AG04450 (cell line): ENCODE measurements around the gene STK35. TPM values are rescaled to one million over a fixed set of nuclear protein-coding genes. Genes with fewer than 3 reads are reported as not detected.

Experiments
- CTCF ChIA-PET: fragments of 300-600, 350-600 bp; formaldehyde crosslinking; extraction: SDS; loops from one replicate; lab custom pipeline; 2022; ENCODE audit warnings: antibody characterized with exemption, inconsistent platforms; lab: Charles Lee
- POLR2A ChIA-PET: fragments of 350-600 bp; formaldehyde crosslinking; extraction: SDS; loops from one replicate; lab custom pipeline; 2021; ENCODE audit warnings: antibody characterized with exemption, inconsistent platforms; lab: Yijun Ruan, JAX
- DNase-seq: peaks from one replicate; pipeline ENCODE4 v3.0.0-alpha.2; 2011; ENCODE audit warnings: low read depth, low spot score
- H3K27ac ChIP-seq: one replicate; pipeline ENCODE4 v1.5.1; 2012; ENCODE audit warnings: low read depth, low read length, control low read depth
- H3K27me3 ChIP-seq: one replicate; pipeline ENCODE4 v1.6.0; 2012; ENCODE audit warnings: low read length; ENCODE audit not compliant: control insufficient read depth, insufficient read depth
- H3K4me3 ChIP-seq: 2 replicates; pipeline ENCODE4 v1.5.1; 2011; ENCODE audit warnings: mild to moderate bottlenecking, low read depth, low read length, control low read depth
- H3K9me3 ChIP-seq: 2 replicates; pipeline ENCODE4 v1.5.1; 2012; ENCODE audit warnings: low read length; ENCODE audit not compliant: control insufficient read depth, insufficient read depth
- CTCF ChIP-seq: IDR thresholded peaks from 2 replicates; pipeline ENCODE4 v1.5.1; 2011; ENCODE audit warnings: low read depth, low read length, control low read depth, inconsistent platforms
- polyA plus RNA-seq: library from polyadenylated mRNA; depleted of rRNA; stranded (reverse); fragments of >200 nt; gene quantifications from 2 replicates; pipeline ENCODE4 v1.2.3, GENCODE V29; 2011

Gene STK35
- polyA plus RNA-seq, 1 experiment, result 8.0 TPM

- TF ChIP-seq CTCF, result no peak
- POLR2A ChIA-PET, result interaction anchor here (0.5 kb wide), 1 partner anchor 980 kb away, joined by 5 read pairs; no protein-coding TSS in a partner anchor
Observed at GRCh38 chr20:2093883-2094282, 7.7 kb upstream of the STK35 start.

GRCh38 chr20:2101865-2102584 is 398 bp downstream of the STK35 start:
- Histone ChIP-seq H3K9me3 (no peaks in the 10 kb centered on the region; the same call in 1 of the 2 replicates), H3K27me3 (no peaks in the 10 kb centered on the region), H3K4me3 (peak overlapping the region; percentile 98), H3K27ac (peak overlapping the region; percentile 100)
- peak; percentile 83 for DNase-seq
- POLR2A ChIA-PET, result interaction anchor here (0.6 to 2.3 kb wide), 2 partner anchors 21 to 47 kb away, joined by 5 to 10 read pairs; no protein-coding TSS in a partner anchor
- no peak for TF ChIP-seq CTCF
- CTCF ChIA-PET, result interaction anchor here (1.2 to 2.8 kb wide), 4 partner anchors 30 to 325 kb away, joined by 4 to 10 read pairs (median 6); no protein-coding TSS in a partner anchor

More at GRCh38 chr20:2093883-2094282, 7.7 kb upstream of the STK35 start:
- Histone ChIP-seq H3K27ac (no peak overlapping the region), H3K4me3 (no peak overlapping the region), H3K9me3 (no peaks in the 10 kb centered on the region), H3K27me3 (peaks cover 11% of the 10 kb centered on the region)
- CTCF ChIA-PET, result interaction anchor here (0.6 to 2.0 kb wide), 2 partner anchors 129 to 330 kb away, joined by 3 to 5 read pairs; no protein-coding TSS in a partner anchor
- DNase-seq, result no peak

- Histone ChIP-seq H3K4me3 (peak overlapping the region; percentile 98), H3K27me3 (no peaks in the 10 kb centered on the region), H3K27ac (peak overlapping the region; percentile 100), H3K9me3 (no peaks in the 10 kb centered on the region; the same call in 1 of the 2 replicates)
- ChIA-PET CTCF (interaction anchor here (1.2 to 2.8 kb wide), 7 partner anchors 9 to 326 kb away, joined by 3 to 10 read pairs (median 4); no protein-coding TSS in a partner anchor), POLR2A (interaction anchor here (0.6 to 2.3 kb wide), 5 partner anchors 13 to 70 kb away, joined by 3 to 10 read pairs (median 5); no protein-coding TSS in a partner anchor)
- TF ChIP-seq CTCF, result no peak
- DNase-seq, result peak; percentile 55
Observed at GRCh38 chr20:2102585-2103460, 1.2 kb downstream of the STK35 start.

GRCh38 chr20:2103461-2104153 is 2.0 kb downstream of the STK35 start:
- no peak for TF ChIP-seq CTCF
- H3K27me3 ChIP-seq, result no peaks in the 10 kb centered on the region
- DNase-seq, result no peak
- H3K9me3 ChIP-seq, result no peaks in the 10 kb centered on the region; the same call in 1 of the 2 replicates
- H3K4me3 ChIP-seq, result peak overlapping the region; percentile 98
- ChIA-PET CTCF (interaction anchor here (1.3 to 2.8 kb wide), 6 partner anchors 9 to 326 kb away, joined by 3 to 10 read pairs (median 4); no protein-coding TSS in a partner anchor), POLR2A (interaction anchor here (1.1 to 2.3 kb wide), 4 partner anchors 12 to 69 kb away, joined by 3 to 10 read pairs (median 4); no protein-coding TSS in a partner anchor)
- no peak overlapping the region for H3K27ac ChIP-seq
